Measurements from ENCODE around the gene RAB3GAP1. TPM values are rescaled to one million over a fixed set of nuclear protein-coding genes. Genes with fewer than 3 reads are reported as not detected.
"Not testable (repeated sequence)": the region's sequence is repeated elsewhere in the genome, so short reads cannot be mapped to it uniquely, and the experiment has no call there.

Gene RAB3GAP1
- total RNA-seq, 2 experiments from 2014 or later: 55.5 to 59.7 TPM

DNA sequence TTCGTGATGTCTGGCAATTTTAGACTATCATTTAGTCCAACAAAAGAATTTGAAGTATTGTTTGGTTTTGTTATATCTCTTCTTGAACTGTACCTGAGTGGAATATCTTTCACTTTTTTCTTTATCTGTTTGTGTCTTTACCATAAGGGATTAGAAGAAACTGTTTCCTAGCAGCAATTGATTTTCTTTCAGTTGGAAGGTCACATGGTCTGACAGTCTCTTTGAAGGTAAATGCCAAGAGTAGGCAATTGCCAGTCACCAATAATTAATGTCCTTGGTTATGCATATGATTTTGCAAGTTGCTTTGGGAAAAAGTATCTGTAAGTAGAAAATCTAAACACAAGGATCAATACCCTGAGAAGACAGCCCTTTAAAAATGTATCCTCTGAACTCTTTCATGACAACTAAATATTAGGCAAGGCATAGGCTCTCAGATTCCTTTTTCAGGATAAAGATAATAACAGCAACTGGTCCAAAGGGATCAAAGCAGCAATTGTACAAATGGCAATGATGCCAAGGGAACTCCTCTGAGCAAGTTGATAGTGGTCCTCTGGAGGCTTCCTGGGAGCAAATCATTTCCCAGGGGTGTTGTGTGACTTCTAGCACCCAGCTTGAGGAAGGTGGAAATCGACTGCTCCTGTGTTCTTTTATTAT lies 22.5 kb upstream of the RAB3GAP1 start:
- intact Hi-C loops (cut with micrococcal nuclease): no loop called here
- no peak for DNase-seq
- no peaks in the 10 kb centered on the region for H3K36me3 Mint-ChIP-seq (ENCODE audit: low read depth)
- no peaks in the 10 kb centered on the region for H3K9me3 Mint-ChIP-seq
- no peaks in the 10 kb centered on the region for H3K27me3 Mint-ChIP-seq (ENCODE audit: low read depth)
- H3K4me3 Mint-ChIP-seq: no peak overlapping the region
- no peak overlapping the region for H3K27ac Mint-ChIP-seq
- CTCF ChIA-PET: no interaction called here
- H3K4me1 Mint-ChIP-seq (ENCODE audit: low read depth): no peaks in the 10 kb centered on the region

DNA sequence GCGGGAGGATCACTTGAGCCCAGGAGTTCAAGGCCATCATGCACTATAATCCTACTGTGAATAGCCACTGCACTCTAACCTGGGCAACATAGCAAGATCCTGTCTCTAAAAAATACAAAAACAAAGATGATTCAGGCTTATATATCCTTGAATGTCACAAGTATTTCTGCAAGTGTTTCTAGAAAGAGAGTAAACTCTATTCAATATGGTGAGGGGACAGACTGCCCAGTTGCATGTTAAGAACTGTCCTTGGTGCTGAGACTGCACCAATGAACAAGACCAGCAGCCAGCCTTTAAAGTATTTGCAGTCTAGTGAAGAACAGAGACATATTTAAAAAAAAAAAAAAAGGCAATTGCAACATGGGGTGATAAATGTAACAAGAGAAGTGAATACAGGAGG lies 21.3 kb upstream of the RAB3GAP1 start:
- peak; percentile 14 for DNase-seq
- Mint-ChIP-seq H3K9me3 (no peaks in the 10 kb centered on the region), H3K4me1 (ENCODE audit: low read depth) (no peaks in the 10 kb centered on the region), H3K36me3 (ENCODE audit: low read depth) (no peaks in the 10 kb centered on the region), H3K27ac (no peak overlapping the region), H3K4me3 (no peak overlapping the region), H3K27me3 (ENCODE audit: low read depth) (no peaks in the 10 kb centered on the region)
- CTCF ChIA-PET: interaction anchor here (0.6 kb wide), 2 partner anchors 27 to 85 kb away, joined by 3 to 4 read pairs; no protein-coding TSS in a partner anchor
- intact Hi-C loops (cut with micrococcal nuclease): no loop called here

DNA sequence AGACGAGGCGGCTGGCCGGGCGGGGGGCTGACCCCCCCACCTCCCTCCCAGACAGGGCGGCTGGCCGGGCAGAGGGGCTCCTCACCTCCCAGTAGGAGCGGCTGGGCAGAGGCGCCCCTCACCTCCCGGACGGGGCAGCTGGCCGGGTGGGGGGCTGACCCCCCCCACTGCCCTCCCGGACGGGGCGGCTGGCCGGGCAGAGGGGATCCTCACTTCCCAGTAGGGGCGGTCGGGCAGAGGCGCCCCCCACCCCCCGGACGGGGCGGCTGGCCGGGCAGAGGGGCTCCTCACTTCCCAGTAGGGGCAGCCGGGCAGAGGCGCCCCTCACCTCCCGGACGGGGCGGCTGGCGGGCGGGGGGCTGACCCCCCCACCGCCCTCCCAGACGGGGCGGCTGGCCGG lies 18.9 kb upstream of the RAB3GAP1 start:
- DNase-seq; intact Hi-C loops (cut with micrococcal nuclease); H3K4me3 Mint-ChIP-seq; H3K27ac Mint-ChIP-seq; H3K36me3 Mint-ChIP-seq (ENCODE audit: low read depth); H3K4me1 Mint-ChIP-seq (ENCODE audit: low read depth); H3K9me3 Mint-ChIP-seq; H3K27me3 Mint-ChIP-seq (ENCODE audit: low read depth); CTCF ChIA-PET: not testable (repeated sequence)

DNA sequence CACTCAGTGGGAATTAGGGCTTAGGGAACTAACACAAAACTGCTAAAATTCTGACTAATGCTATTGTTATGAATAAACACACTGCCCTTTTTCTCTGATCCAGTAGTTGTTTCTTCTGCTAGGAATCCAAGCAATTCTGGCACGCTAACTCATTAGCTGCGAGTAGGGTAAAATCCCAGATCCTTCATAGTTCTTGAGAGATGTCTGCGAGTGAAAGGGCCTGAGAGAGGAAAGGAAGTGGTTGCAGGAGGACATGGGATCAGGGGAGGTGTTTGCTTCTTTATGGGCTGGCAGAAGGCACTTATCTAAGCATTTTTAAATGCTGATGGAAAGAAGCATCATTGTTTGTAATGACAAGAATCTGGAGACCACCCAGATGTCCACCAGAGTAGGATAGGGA lies 14.3 kb upstream of the RAB3GAP1 start:
- Mint-ChIP-seq H3K4me1 (ENCODE audit: low read depth) (no peaks in the 10 kb centered on the region), H3K4me3 (no peak overlapping the region), H3K9me3 (no peaks in the 10 kb centered on the region), H3K36me3 (ENCODE audit: low read depth) (no peaks in the 10 kb centered on the region), H3K27me3 (ENCODE audit: low read depth) (no peaks in the 10 kb centered on the region), H3K27ac (no peak overlapping the region)
- intact Hi-C loops (cut with micrococcal nuclease): no loop called here
- DNase-seq: no peak
- CTCF ChIA-PET: interaction anchor here (1.0 to 1.5 kb wide), 2 partner anchors 14 to 34 kb away, joined by 3 to 6 read pairs; partner anchors contain the start of gene RAB3GAP1

DNA sequence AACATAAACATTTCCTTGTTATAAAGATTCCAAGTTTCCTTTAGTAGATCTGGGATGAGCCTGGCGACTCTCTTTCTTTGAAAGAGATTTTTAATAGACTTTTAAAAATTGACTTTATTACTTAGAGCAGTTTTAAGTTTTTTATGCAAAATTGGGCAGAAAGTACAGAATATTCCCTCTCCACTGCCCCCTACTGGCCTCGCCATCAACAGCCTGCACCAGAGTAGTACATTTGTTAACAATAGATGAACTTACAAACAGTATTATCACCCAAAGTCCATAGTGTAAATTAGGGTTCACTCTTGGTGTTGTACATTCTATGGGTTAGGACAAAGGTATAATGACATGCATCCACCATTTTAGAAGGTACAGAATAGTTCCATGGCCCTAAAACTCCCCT lies 8.7 kb upstream of the RAB3GAP1 start:
- H3K27me3 Mint-ChIP-seq (ENCODE audit: low read depth): no peaks in the 10 kb centered on the region
- no peak overlapping the region for H3K4me3 Mint-ChIP-seq
- no peaks in the 10 kb centered on the region for H3K36me3 Mint-ChIP-seq (ENCODE audit: low read depth)
- CTCF ChIA-PET: interaction anchor here (0.6 to 1.6 kb wide), 5 partner anchors 8 to 477 kb away, joined by 3 to 5 read pairs (median 4); no protein-coding TSS in a partner anchor
- H3K4me1 Mint-ChIP-seq (ENCODE audit: low read depth): no peaks in the 10 kb centered on the region
- no peak overlapping the region for H3K27ac Mint-ChIP-seq
- no peaks in the 10 kb centered on the region for H3K9me3 Mint-ChIP-seq
- DNase-seq: peak; percentile 49
- intact Hi-C loops (cut with micrococcal nuclease): no loop called here

DNA sequence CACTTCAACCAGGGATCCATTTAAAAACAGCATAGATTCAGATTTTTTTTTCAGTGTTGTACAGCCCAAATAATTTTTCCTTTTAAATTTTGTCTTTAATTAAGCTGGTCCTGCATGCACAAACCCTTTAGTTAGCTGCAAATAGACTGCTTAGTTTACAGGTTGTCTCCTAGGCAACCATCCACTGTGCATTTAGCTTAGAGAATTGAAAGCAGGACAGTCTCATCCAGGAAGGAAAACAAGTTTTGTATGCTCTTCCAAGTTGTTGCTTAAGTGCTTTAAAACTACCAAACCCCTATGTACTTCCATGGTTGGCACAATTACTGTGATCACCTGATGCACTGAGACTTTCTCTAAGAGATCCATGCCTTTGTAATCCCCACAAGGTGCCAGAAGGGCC lies 4.8 kb upstream of the RAB3GAP1 start, which contains the start of gene MAP3K19:
TSS of gene MAP3K19 (minus strand) at position 148 of the 400 bp plus-strand sequence. CDS start 22,800 bp downstream, outside the sequence.
- no peak for DNase-seq
- Mint-ChIP-seq H3K4me1 (ENCODE audit: low read depth) (peaks cover 10% of the 10 kb centered on the region), H3K4me3 (no peak within 1 kb of the TSS), H3K27me3 (ENCODE audit: low read depth) (no peaks in the 10 kb centered on the region), H3K9me3 (no peaks in the 10 kb centered on the region), H3K27ac (no peak within 1 kb of the TSS), H3K36me3 (ENCODE audit: low read depth) (no peaks in the 10 kb centered on the region)
- CTCF ChIA-PET: interaction anchor here (0.6 to 1.1 kb wide), 2 partner anchors 41 to 74 kb away, joined by 3 to 4 read pairs; no protein-coding TSS in a partner anchor
- intact Hi-C loops (cut with micrococcal nuclease): no loop called here

DNA sequence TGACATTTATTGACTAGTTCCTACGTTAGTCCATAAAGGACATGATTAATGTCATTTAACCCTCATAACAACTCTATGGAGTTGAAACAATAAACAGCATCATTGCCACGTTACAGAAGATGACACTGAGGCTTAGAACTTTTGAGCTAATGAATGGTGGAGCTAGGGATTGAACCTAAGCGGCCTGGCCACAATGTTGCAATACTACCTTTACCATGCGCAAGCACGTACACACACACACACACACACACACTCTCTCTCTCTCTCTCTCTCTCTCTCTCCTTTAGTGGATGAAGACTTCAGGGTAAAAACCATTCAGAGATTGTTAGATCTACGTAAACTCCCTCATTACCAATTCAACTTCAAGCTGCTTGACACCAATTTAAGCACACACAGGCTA lies 4.0 kb upstream of the RAB3GAP1 start:
- Mint-ChIP-seq H3K9me3 (no peaks in the 10 kb centered on the region), H3K36me3 (ENCODE audit: low read depth) (peaks cover 1% of the 10 kb centered on the region), H3K4me1 (ENCODE audit: low read depth) (peaks cover 11% of the 10 kb centered on the region), H3K27me3 (ENCODE audit: low read depth) (no peaks in the 10 kb centered on the region), H3K27ac (no peak overlapping the region), H3K4me3 (no peak overlapping the region)
- intact Hi-C loops (cut with micrococcal nuclease): no loop called here
- DNase-seq: no peak
- CTCF ChIA-PET: interaction anchor here (1.1 kb wide), 1 partner anchor 42 kb away, joined by 4 read pairs; no protein-coding TSS in a partner anchor

DNA sequence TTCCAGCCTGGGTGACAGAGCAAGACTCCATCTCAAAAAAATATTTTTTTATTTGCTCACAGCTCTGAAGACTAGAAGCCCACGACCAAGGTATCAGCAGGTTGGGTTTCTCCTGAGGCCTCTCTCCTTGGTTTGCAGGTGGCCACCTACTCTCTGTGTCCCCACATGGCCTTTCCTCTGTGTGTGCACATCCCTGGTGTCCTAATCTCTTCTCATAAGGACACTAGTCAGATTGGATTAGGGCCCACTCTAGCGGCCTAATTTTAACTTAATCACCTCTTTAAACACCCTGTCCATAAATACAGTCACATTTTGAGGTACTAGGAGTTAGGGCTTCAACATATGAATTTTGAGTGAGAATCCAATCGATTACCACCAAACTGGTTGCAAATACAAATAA lies 2.0 kb upstream of the RAB3GAP1 start:
- no peaks in the 10 kb centered on the region for H3K9me3 Mint-ChIP-seq
- H3K36me3 Mint-ChIP-seq (ENCODE audit: low read depth): peaks cover 12% of the 10 kb centered on the region
- H3K4me3 Mint-ChIP-seq: no peak overlapping the region
- CTCF ChIA-PET: interaction anchor here (1.3 to 1.6 kb wide), 2 partner anchors 7 to 44 kb away, joined by 3 read pairs; no protein-coding TSS in a partner anchor
- H3K4me1 Mint-ChIP-seq (ENCODE audit: low read depth): peaks cover 28% of the 10 kb centered on the region
- H3K27ac Mint-ChIP-seq: no peak overlapping the region
- no peaks in the 10 kb centered on the region for H3K27me3 Mint-ChIP-seq (ENCODE audit: low read depth)
- DNase-seq: no peak
- intact Hi-C loops (cut with micrococcal nuclease): loop anchor here (5.0 to 10.0 kb wide), 7 partner anchors 383 to 1275 kb away; partner anchors contain the start of gene DARS1

DNA sequence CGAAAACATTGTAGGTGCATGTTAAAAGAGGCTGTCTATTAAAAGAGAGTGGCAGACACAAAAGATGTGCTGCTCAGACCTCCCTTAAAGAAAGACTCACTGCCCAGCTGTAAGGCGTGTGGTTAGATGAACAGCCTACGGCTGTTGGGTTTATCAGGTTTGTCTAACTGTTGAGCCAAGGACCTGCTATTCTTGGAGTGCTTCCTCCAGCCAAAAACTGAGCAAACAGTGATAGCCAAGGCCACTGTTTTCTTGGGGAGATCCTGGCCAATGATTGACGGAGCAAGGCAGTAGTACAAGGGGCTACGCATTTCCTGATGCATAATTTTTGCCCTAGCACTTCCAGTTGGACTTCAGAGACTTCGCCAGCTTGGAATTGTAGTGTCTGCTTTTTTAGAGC lies 1.4 kb upstream of the RAB3GAP1 start:
- intact Hi-C loops (cut with micrococcal nuclease): loop anchor here (5.0 to 10.0 kb wide), 7 partner anchors 383 to 1274 kb away; partner anchors contain the start of gene DARS1
- peak overlapping the region; percentile 52 for H3K4me3 Mint-ChIP-seq
- CTCF ChIA-PET: interaction anchor here (1.6 kb wide), 1 partner anchor 8 kb away, joined by 3 read pairs; no protein-coding TSS in a partner anchor
- peaks cover 31% of the 10 kb centered on the region for H3K4me1 Mint-ChIP-seq (ENCODE audit: low read depth)
- H3K36me3 Mint-ChIP-seq (ENCODE audit: low read depth): peaks cover 13% of the 10 kb centered on the region
- peak overlapping the region; percentile 82 for H3K27ac Mint-ChIP-seq
- no peak for DNase-seq
- no peaks in the 10 kb centered on the region for H3K27me3 Mint-ChIP-seq (ENCODE audit: low read depth)
- no peaks in the 10 kb centered on the region for H3K9me3 Mint-ChIP-seq

DNA sequence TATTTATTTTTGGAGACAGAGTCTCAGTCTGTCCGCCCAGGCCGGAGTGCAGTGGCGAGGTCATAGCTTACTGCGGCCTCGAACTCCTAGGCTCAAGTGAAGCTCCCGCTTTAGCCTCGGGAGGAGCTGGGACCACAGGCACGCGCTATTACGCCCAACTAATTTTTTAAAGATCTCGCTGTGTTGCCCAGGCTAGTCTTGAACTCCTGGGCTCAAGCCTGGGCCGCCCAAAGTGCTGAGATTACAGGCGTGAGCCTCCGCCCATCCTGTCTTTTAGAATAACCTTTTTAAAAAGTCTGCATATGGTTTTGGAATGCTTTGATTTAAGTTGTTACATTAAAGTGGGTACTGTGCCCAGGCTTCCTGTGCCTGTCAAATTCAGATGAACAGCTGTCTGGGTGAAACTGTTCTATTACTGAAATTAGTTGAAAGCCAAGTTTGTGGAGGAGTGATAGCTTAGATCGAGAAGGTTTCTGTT lies 944 bp downstream of the RAB3GAP1 start:
- peak overlapping the region; percentile 99 for H3K4me3 Mint-ChIP-seq
- H3K27me3 Mint-ChIP-seq (ENCODE audit: low read depth): no peaks in the 10 kb centered on the region
- intact Hi-C loops (cut with micrococcal nuclease): loop anchor here (1.0 to 10.0 kb wide), 20 partner anchors 48 to 1329 kb away; partner anchors contain the start of genes CCNT2, DARS1, MCM6 and R3HDM1
- DNase-seq: peak; percentile 71
- H3K9me3 Mint-ChIP-seq: no peaks in the 10 kb centered on the region
- CTCF ChIA-PET: interaction anchor here (0.8 to 1.4 kb wide), 4 partner anchors 11 to 49 kb away, joined by 3 read pairs; no protein-coding TSS in a partner anchor
- peak overlapping the region; percentile 100 for H3K27ac Mint-ChIP-seq
- peaks cover 20% of the 10 kb centered on the region for H3K36me3 Mint-ChIP-seq (ENCODE audit: low read depth)
- peaks cover 47% of the 10 kb centered on the region for H3K4me1 Mint-ChIP-seq (ENCODE audit: low read depth)

DNA sequence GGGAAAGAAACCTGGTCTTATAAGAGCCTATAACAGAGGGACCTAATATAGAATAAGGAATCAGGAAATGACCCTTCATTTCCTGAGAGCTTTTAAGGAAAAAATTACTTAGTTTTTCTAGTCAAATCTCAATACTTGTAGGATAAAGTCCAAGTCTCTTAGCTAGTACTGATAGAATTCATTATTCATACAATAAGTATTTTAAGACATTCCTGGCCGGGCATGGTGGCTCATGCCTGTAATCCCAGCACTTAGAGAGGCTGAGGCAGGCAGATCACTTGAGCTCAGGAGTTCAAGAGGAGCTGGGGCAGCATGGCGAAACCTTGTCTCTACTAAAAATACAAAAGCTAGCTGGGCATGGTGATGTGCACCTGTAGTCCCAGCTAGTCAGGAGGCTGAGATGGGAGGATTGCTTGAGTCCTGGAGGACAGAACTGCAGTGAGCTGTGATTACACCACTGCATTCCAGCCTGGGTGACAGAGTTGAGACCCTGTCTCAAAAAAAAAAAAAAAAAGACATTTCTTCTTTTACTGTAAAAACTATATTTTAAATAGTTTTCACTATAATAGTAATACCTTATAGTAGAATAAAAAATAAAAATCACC lies 3.2 kb downstream of the RAB3GAP1 start:
- CTCF ChIA-PET: interaction anchor here (0.6 kb wide), 1 partner anchor 1101 kb away, joined by 3 read pairs; no protein-coding TSS in a partner anchor
- H3K4me3 Mint-ChIP-seq: peak overlapping the region; percentile 99
- H3K9me3 Mint-ChIP-seq: no peaks in the 10 kb centered on the region
- no peak for DNase-seq
- H3K36me3 Mint-ChIP-seq (ENCODE audit: low read depth): peaks cover 29% of the 10 kb centered on the region
- H3K27me3 Mint-ChIP-seq (ENCODE audit: low read depth): no peaks in the 10 kb centered on the region
- intact Hi-C loops (cut with micrococcal nuclease): loop anchor here (10.0 kb wide), 4 partner anchors 760 to 1270 kb away; partner anchors contain the start of gene DARS1
- peak overlapping the region; percentile 92 for H3K27ac Mint-ChIP-seq
- H3K4me1 Mint-ChIP-seq (ENCODE audit: low read depth): peaks cover 58% of the 10 kb centered on the region

DNA sequence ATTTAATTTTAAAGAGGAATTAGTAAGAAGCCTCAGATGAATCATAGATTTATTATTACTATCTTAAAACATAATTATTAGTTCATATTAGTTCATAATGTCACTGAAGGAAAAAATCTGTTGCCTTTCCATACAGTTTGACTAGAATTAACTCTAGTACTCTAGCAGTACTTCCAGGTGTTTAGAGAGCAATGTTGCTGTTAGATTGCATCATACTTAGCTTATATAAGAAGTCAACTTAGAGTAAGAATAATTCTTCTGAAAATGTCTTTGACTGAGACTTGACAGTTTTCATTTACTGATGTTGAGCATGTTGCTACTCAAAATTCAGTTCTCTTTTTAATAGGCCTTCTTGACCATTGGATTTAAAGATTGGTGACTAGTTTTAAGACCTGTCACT lies 4.7 kb downstream of the RAB3GAP1 start:
- H3K27ac Mint-ChIP-seq: peak overlapping the region; percentile 89
- intact Hi-C loops (cut with micrococcal nuclease): loop anchor here (10.0 kb wide), 4 partner anchors 762 to 1268 kb away; partner anchors contain the start of gene DARS1
- H3K27me3 Mint-ChIP-seq (ENCODE audit: low read depth): no peaks in the 10 kb centered on the region
- no peaks in the 10 kb centered on the region for H3K9me3 Mint-ChIP-seq
- peak overlapping the region; percentile 41 for H3K4me3 Mint-ChIP-seq
- no peak for DNase-seq
- CTCF ChIA-PET: interaction anchor here (0.6 kb wide), 1 partner anchor 53 kb away, joined by 3 read pairs; no protein-coding TSS in a partner anchor
- peaks cover 41% of the 10 kb centered on the region for H3K36me3 Mint-ChIP-seq (ENCODE audit: low read depth)
- peaks cover 55% of the 10 kb centered on the region for H3K4me1 Mint-ChIP-seq (ENCODE audit: low read depth)
